Gastrocnemius medialis (tissue), 4 donors: Measurements from ENCODE around the gene UMPS.
A peak's percentile ranks its signal among the peaks of the same experiment; 100 is the strongest.

Experiments used
- CTCF ChIP-seq, 5 experiments: fragments of 450-650 bp in 3 of 5; fragments of 200-600 bp in 2 of 5; sonication (generic) in 2 of 5; IDR thresholded peaks in 4 of 5; conservative IDR thresholded peaks in 1 of 5; 1 replicate in 4 of 5; 2 replicates in 1 of 5; pipeline ENCODE4 v1.5.1; 2016 to 2019; ENCODE audit warnings: antibody characterized with exemption in 5 of 5, mild to moderate bottlenecking in 3 of 5, moderate library complexity in 3 of 5
- POLR2A ChIP-seq, 2 donors: fragments of 450-650 bp; IDR thresholded peaks; one replicate each; pipeline ENCODE4 v1.6.1; 2017; ENCODE audit warnings: antibody characterized with exemption in 2 of 2, mild to moderate bottlenecking in 2 of 2, moderate library complexity in 2 of 2

- TF ChIP-seq CTCF (IDR thresholded peaks at IDR 0.05 in 4 of 5, conservative IDR thresholded peaks at IDR 0.05 in 1 of 5) (no peak), POLR2A (IDR thresholded peaks at IDR 0.05) (peak in 1 of 2 donors; percentile 60)
These were observed 50.7 kb downstream of the UMPS start for GRCh38 chr3:124780761-124781475.
